ENCODE results near the gene TBC1D3L.
"Not testable (repeated sequence)": the region's sequence is repeated elsewhere in the genome, so short reads cannot be mapped to it uniquely, and the experiment has no call there.

The TBC1D3L gene

DNA sequence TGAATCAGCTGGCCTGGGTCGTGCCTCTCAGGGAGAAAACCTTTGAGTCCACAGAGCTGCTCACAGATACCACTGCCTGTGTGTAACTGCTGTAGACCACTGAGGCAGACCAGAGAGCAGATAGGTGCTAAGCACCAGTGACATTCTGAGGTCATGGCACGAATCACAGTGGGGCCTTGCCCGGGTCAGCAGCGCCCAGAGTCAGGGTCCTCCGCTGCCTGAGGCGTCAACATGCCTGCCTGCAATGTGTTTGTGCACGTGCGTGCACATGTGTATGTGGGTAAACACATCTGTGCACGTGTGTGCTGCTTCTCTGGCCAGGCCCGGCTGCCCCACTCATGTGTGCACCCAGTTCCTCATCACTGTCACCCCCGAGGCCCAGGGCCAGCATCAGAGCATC is at the start of gene TBC1D3L:
TBC1D3L (minus strand) TSS at position 101 of the 400 bp plus-strand sequence. CDS start 1,540 bp downstream, outside the sequence.
- not testable (repeated sequence) for DNase-seq

GRCh38 chr17:38003676-38004075 is 14.8 kb upstream of the TBC1D3L start, which contains the start of gene TBC1D3D:
TSS of gene TBC1D3D (plus strand) at chr17:38003976. CDS start at chr17:38005561, 1,585 bp downstream.
- not testable (repeated sequence) for DNase-seq
